HEK293 (cell line): ENCODE results near the gene AMOTL2.

Experiments
- CTCF ChIA-PET: fragments of 350-600 bp; formaldehyde crosslinking; extraction: SDS; loops from one replicate; lab custom pipeline; 2021; ENCODE audit warnings: antibody characterized with exemption; lab: Yijun Ruan, JAX
- POLR2A ChIA-PET: fragments of 300-600 bp; formaldehyde crosslinking; extraction: SDS; loops from one replicate; lab custom pipeline; 2020; ENCODE audit warnings: antibody characterized with exemption, inconsistent platforms; lab: Yijun Ruan, JAX
- H3K27ac ChIP-seq: fragments of 200-500 bp; sonication (Bioruptor generic); 2 replicates; pipeline ENCODE4 v1.5.1; 2014; ENCODE audit warnings: low read depth, low read length, control low read depth, inconsistent platforms; ENCODE audit errors: extremely low read depth
- H3K36me3 ChIP-seq, 2 experiments: fragments of 200-500 bp in 1 of 2; sonication (Bioruptor generic) in 1 of 2; 1 replicate in 1 of 2; 2 replicates in 1 of 2; pipeline ENCODE4 v1.5.1; 2014 to 2017; ENCODE audit warnings: inconsistent platforms in 2 of 2, low read length in 2 of 2; ENCODE audit not compliant: control insufficient read depth in 2 of 2, insufficient read depth in 1 of 2
- H3K4me1 ChIP-seq: fragments of 200-500 bp; sonication (Bioruptor generic); 2 replicates; pipeline ENCODE4 v1.5.1; 2014; ENCODE audit warnings: mild to moderate bottlenecking, low read length, inconsistent platforms; ENCODE audit not compliant: control insufficient read depth, insufficient read depth
- H3K4me3 ChIP-seq: 2 replicates; pipeline ENCODE4 v1.5.1; 2011; ENCODE audit warnings: low read depth, mild to moderate bottlenecking, control low read depth, low read length, moderate library complexity
- H3K9me3 ChIP-seq: fragments of 200-500 bp; sonication (Bioruptor generic); 2 replicates; pipeline ENCODE4 v1.5.1; 2014; ENCODE audit warnings: low read depth, low read length, inconsistent platforms; ENCODE audit not compliant: control insufficient read depth, insufficient read depth
- ATF2 ChIP-seq: fragments of 450-650 bp; formaldehyde crosslinking; IDR thresholded peaks from 2 replicates; pipeline ENCODE4 v1.5.1; 2016; ENCODE audit warnings: missing biosample characterization, missing genetic modification characterization, low read depth
- KLF1 ChIP-seq: fragments of 450-650 bp; formaldehyde crosslinking; IDR thresholded peaks from 2 replicates; pipeline ENCODE4 v1.5.1; 2016; ENCODE audit warnings: missing biosample characterization, missing genetic modification characterization
- KLF7 ChIP-seq: fragments of 450-650 bp; formaldehyde crosslinking; IDR thresholded peaks from 2 replicates; pipeline ENCODE4 v1.5.1; 2016; ENCODE audit warnings: missing biosample characterization, missing genetic modification characterization, borderline replicate concordance
- MEIS1 ChIP-seq: sonication (generic); formaldehyde crosslinking; IDR thresholded peaks from 2 replicates; pipeline ENCODE4 v1.8.1; 2022; ENCODE audit warnings: missing genetic modification reagents, mild to moderate bottlenecking, borderline replicate concordance
- SCRT2 ChIP-seq: fragments of 450-650 bp; formaldehyde crosslinking; IDR thresholded peaks from 2 replicates; pipeline ENCODE4 v1.5.1; 2016; ENCODE audit warnings: missing biosample characterization, missing genetic modification characterization
- SP2 ChIP-seq: fragments of 450-650 bp; formaldehyde crosslinking; IDR thresholded peaks from 2 replicates; pipeline ENCODE4 v1.5.1; 2016; ENCODE audit warnings: missing biosample characterization, missing genetic modification characterization
- ZBTB44 ChIP-seq: fragments of 450-650 bp; IDR thresholded peaks from 2 replicates; pipeline ENCODE4 v1.5.1; 2018; ENCODE audit warnings: missing biosample characterization, mild to moderate bottlenecking, missing genetic modification characterization
- ZBTB7A ChIP-seq: fragments of 450-650 bp; formaldehyde crosslinking; IDR thresholded peaks from 2 replicates; pipeline ENCODE4 v1.5.1; 2016; ENCODE audit warnings: low read depth, missing biosample characterization, missing genetic modification characterization
- ZFHX2 ChIP-seq: fragments of 450-650 bp; formaldehyde crosslinking; conservative IDR thresholded peaks from 2 replicates; pipeline ENCODE4 v1.5.1; 2016; ENCODE audit warnings: missing biosample characterization, missing genetic modification characterization
- ZFP37 ChIP-seq: fragments of 450-650 bp; formaldehyde crosslinking; IDR thresholded peaks from 2 replicates; pipeline ENCODE4 v1.5.1; 2016; ENCODE audit warnings: missing biosample characterization, missing genetic modification characterization
- ZNF121 ChIP-seq: fragments of 450-650 bp; formaldehyde crosslinking; IDR thresholded peaks from 2 replicates; pipeline ENCODE4 v1.5.1; 2016; ENCODE audit warnings: missing biosample characterization, missing genetic modification characterization
- ZNF202 ChIP-seq: fragments of 450-650 bp; formaldehyde crosslinking; IDR thresholded peaks from 2 replicates; pipeline ENCODE4 v1.5.1; 2016; ENCODE audit warnings: missing biosample characterization, missing genetic modification characterization, borderline replicate concordance
- ZNF221 ChIP-seq: fragments of 450-650 bp; formaldehyde crosslinking; IDR thresholded peaks from 2 replicates; pipeline ENCODE4 v1.5.1; 2017; ENCODE audit warnings: missing biosample characterization, missing genetic modification characterization, borderline replicate concordance
- ZNF292 ChIP-seq: fragments of 450-650 bp; formaldehyde crosslinking; IDR thresholded peaks from 2 replicates; pipeline ENCODE4 v1.5.1; 2016; ENCODE audit warnings: low read depth, missing biosample characterization, missing genetic modification characterization, borderline replicate concordance
- ZNF324 ChIP-seq: fragments of 450-650 bp; formaldehyde crosslinking; IDR thresholded peaks from 2 replicates; pipeline ENCODE4 v1.5.1; 2016; ENCODE audit warnings: missing biosample characterization, missing genetic modification characterization
- ZNF354C ChIP-seq: fragments of 450-650 bp; formaldehyde crosslinking; IDR thresholded peaks from 2 replicates; pipeline ENCODE4 v1.5.1; 2016; ENCODE audit warnings: missing biosample characterization, missing genetic modification characterization, low read depth, borderline replicate concordance
- ZNF530 ChIP-seq: fragments of 450-650 bp; formaldehyde crosslinking; IDR thresholded peaks from 2 replicates; pipeline ENCODE4 v1.5.1; 2016; ENCODE audit warnings: low read depth, missing biosample characterization, missing genetic modification characterization
- ZNF610 ChIP-seq: fragments of 450-650 bp; formaldehyde crosslinking; IDR thresholded peaks from 2 replicates; pipeline ENCODE4 v1.5.1; 2016; ENCODE audit warnings: missing biosample characterization, missing genetic modification characterization, borderline replicate concordance
- ZNF701 ChIP-seq: fragments of 450-650 bp; formaldehyde crosslinking; IDR thresholded peaks from 2 replicates; pipeline ENCODE4 v1.5.1; 2016; ENCODE audit warnings: missing biosample characterization, missing genetic modification characterization
- ZNF777 ChIP-seq: fragments of 450-650 bp; formaldehyde crosslinking; IDR thresholded peaks from 2 replicates; pipeline ENCODE4 v1.5.1; 2017; ENCODE audit warnings: missing biosample characterization, missing genetic modification characterization, borderline replicate concordance
- ZNF792 ChIP-seq: fragments of 450-650 bp; formaldehyde crosslinking; IDR thresholded peaks from 2 replicates; pipeline ENCODE4 v1.5.1; 2016; ENCODE audit warnings: missing biosample characterization, missing genetic modification characterization

AMOTL2 gene

GRCh38 chr3:134347551-134347950, 26.7 kb downstream of the AMOTL2 start:
- no peaks in the 10 kb centered on the region for H3K36me3 ChIP-seq
- TF ChIP-seq ZNF202 (tag by site-specific recombination) (no peak), SCRT2 (tag by site-specific recombination) (no peak), KLF1 (tag by site-specific recombination) (no peak), ZFHX2 (tag by site-specific recombination) (no peak), ZNF221 (tag by site-specific recombination) (no peak), KLF7 (tag by site-specific recombination) (no peak), ZNF610 (tag by site-specific recombination) (no peak), ZNF530 (tag by site-specific recombination) (no peak), ZNF792 (no peak), ZNF354C (tag by site-specific recombination) (no peak), ZNF777 (tag by site-specific recombination) (no peak), ATF2 (no peak), ZNF121 (tag by site-specific recombination) (no peak), MEIS1 (CRISPR knock-in tag) (no peak), ZNF701 (no peak), ZFP37 (tag by site-specific recombination) (no peak), ZBTB7A (no peak), ZNF324 (tag by site-specific recombination) (no peak)
- TF ChIP-seq, all 188 proteins: peak for 0
- Histone ChIP-seq H3K9me3 (no peaks in the 10 kb centered on the region), H3K4me1 (no peaks in the 10 kb centered on the region), H3K27ac (no peak overlapping the region), H3K4me3 (no peak overlapping the region)
- ChIA-PET CTCF (interaction anchor here (0.9 to 1.1 kb wide), 2 partner anchors 9 to 136 kb away, joined by 3 to 5 read pairs; no protein-coding TSS in a partner anchor), POLR2A (no interaction called here)

- TF ChIP-seq ZBTB44 (no peak), ZNF292 (tag by site-specific recombination) (no peak), SP2 (tag by site-specific recombination) (no peak), ZNF121 (tag by site-specific recombination) (no peak)
- Histone ChIP-seq H3K4me3 (no peak overlapping the region), H3K9me3 (no peaks in the 10 kb centered on the region), H3K27ac (no peak overlapping the region), H3K36me3 (no peaks in the 10 kb centered on the region), H3K4me1 (no peaks in the 10 kb centered on the region)
- CTCF ChIA-PET = interaction anchor here (0.9 to 1.2 kb wide), 2 partner anchors 21 to 135 kb away, joined by 3 read pairs; no protein-coding TSS in a partner anchor
- POLR2A ChIA-PET = interaction anchor here (0.6 to 1.5 kb wide), 2 partner anchors 9 to 15 kb away, joined by 3 read pairs; no protein-coding TSS in a partner anchor
These were observed 27.5 kb downstream of the AMOTL2 start for GRCh38 chr3:134346744-134347143.
